HEK293 (cell line): Measurements from ENCODE around the gene MRPL33.

Experiments used
- CTCF ChIA-PET: fragments of 350-600 bp; formaldehyde crosslinking; extraction: SDS; loops from one replicate; lab custom pipeline; 2021; ENCODE audit warnings: antibody characterized with exemption; lab: Yijun Ruan, JAX
- POLR2A ChIA-PET: fragments of 300-600 bp; formaldehyde crosslinking; extraction: SDS; loops from one replicate; lab custom pipeline; 2020; ENCODE audit warnings: antibody characterized with exemption, inconsistent platforms; lab: Yijun Ruan, JAX
- H3K27ac ChIP-seq: fragments of 200-500 bp; sonication (Bioruptor generic); 2 replicates; pipeline ENCODE4 v1.5.1; 2014; ENCODE audit warnings: low read depth, low read length, control low read depth, inconsistent platforms; ENCODE audit errors: extremely low read depth
- H3K36me3 ChIP-seq, 2 experiments: fragments of 200-500 bp in 1 of 2; sonication (Bioruptor generic) in 1 of 2; 1 replicate in 1 of 2; 2 replicates in 1 of 2; pipeline ENCODE4 v1.5.1; 2014 to 2017; ENCODE audit warnings: inconsistent platforms in 2 of 2, low read length in 2 of 2; ENCODE audit not compliant: control insufficient read depth in 2 of 2, insufficient read depth in 1 of 2
- H3K4me1 ChIP-seq: fragments of 200-500 bp; sonication (Bioruptor generic); 2 replicates; pipeline ENCODE4 v1.5.1; 2014; ENCODE audit warnings: mild to moderate bottlenecking, low read length, inconsistent platforms; ENCODE audit not compliant: control insufficient read depth, insufficient read depth
- H3K4me3 ChIP-seq: 2 replicates; pipeline ENCODE4 v1.5.1; 2011; ENCODE audit warnings: low read depth, mild to moderate bottlenecking, control low read depth, low read length, moderate library complexity
- H3K9me3 ChIP-seq: fragments of 200-500 bp; sonication (Bioruptor generic); 2 replicates; pipeline ENCODE4 v1.5.1; 2014; ENCODE audit warnings: low read depth, low read length, inconsistent platforms; ENCODE audit not compliant: control insufficient read depth, insufficient read depth
- GLI4 ChIP-seq: fragments of 450-650 bp; formaldehyde crosslinking; IDR thresholded peaks from 2 replicates; pipeline ENCODE4 v1.5.1; 2016; ENCODE audit warnings: missing biosample characterization, missing genetic modification characterization
- HOXD13 ChIP-seq: sonication (generic); formaldehyde crosslinking; IDR thresholded peaks from 2 replicates; pipeline ENCODE4 v1.8.0; 2022; ENCODE audit warnings: missing genetic modification reagents, borderline replicate concordance
- KLF7 ChIP-seq: fragments of 450-650 bp; formaldehyde crosslinking; IDR thresholded peaks from 2 replicates; pipeline ENCODE4 v1.5.1; 2016; ENCODE audit warnings: missing biosample characterization, missing genetic modification characterization, borderline replicate concordance
- MEIS1 ChIP-seq: sonication (generic); formaldehyde crosslinking; IDR thresholded peaks from 2 replicates; pipeline ENCODE4 v1.8.1; 2022; ENCODE audit warnings: missing genetic modification reagents, mild to moderate bottlenecking, borderline replicate concordance
- MZF1 ChIP-seq: fragments of 450-650 bp; formaldehyde crosslinking; IDR thresholded peaks from 2 replicates; pipeline ENCODE4 v1.5.1; 2017; ENCODE audit warnings: missing biosample characterization, missing genetic modification characterization, borderline replicate concordance
- OSR2 ChIP-seq: fragments of 450-650 bp; formaldehyde crosslinking; IDR thresholded peaks from 2 replicates; pipeline ENCODE4 v1.5.1; 2016; ENCODE audit warnings: missing biosample characterization, missing genetic modification characterization
- PATZ1 ChIP-seq: fragments of 450-650 bp; formaldehyde crosslinking; IDR thresholded peaks from 2 replicates; pipeline ENCODE4 v1.5.1; 2016; ENCODE audit warnings: missing biosample characterization, missing genetic modification characterization
- PRDM6 ChIP-seq: fragments of 450-650 bp; formaldehyde crosslinking; IDR thresholded peaks from 2 replicates; pipeline ENCODE4 v1.5.1; 2017; ENCODE audit warnings: missing biosample characterization, missing genetic modification characterization
- RBAK ChIP-seq: fragments of 450-650 bp; formaldehyde crosslinking; IDR thresholded peaks from 2 replicates; pipeline ENCODE4 v1.5.1; 2016; ENCODE audit warnings: missing biosample characterization, missing genetic modification characterization
- TCF7L2 ChIP-seq: IDR thresholded peaks from 2 replicates; pipeline ENCODE4 v1.6.1; 2011; ENCODE audit warnings: low read depth, mild to moderate bottlenecking, inconsistent platforms, low read length, moderate library complexity, borderline replicate concordance
- WT1 ChIP-seq: fragments of 450-650 bp; formaldehyde crosslinking; IDR thresholded peaks from 2 replicates; pipeline ENCODE4 v1.5.1; 2016; ENCODE audit warnings: missing biosample characterization, missing genetic modification characterization
- ZBTB6 ChIP-seq: fragments of 450-650 bp; formaldehyde crosslinking; IDR thresholded peaks from 2 replicates; pipeline ENCODE4 v1.5.1; 2017; ENCODE audit warnings: missing biosample characterization, missing genetic modification characterization
- ZNF132 ChIP-seq: fragments of 450-650 bp; formaldehyde crosslinking; IDR thresholded peaks from 2 replicates; pipeline ENCODE4 v1.5.1; 2017; ENCODE audit warnings: missing biosample characterization, missing genetic modification characterization, borderline replicate concordance
- ZNF169 ChIP-seq: fragments of 450-650 bp; formaldehyde crosslinking; IDR thresholded peaks from 2 replicates; pipeline ENCODE4 v1.5.1; 2016; ENCODE audit warnings: missing biosample characterization, missing genetic modification characterization
- ZNF175 ChIP-seq: fragments of 450-650 bp; formaldehyde crosslinking; IDR thresholded peaks from 2 replicates; pipeline ENCODE4 v1.5.1; 2016; ENCODE audit warnings: missing biosample characterization, missing genetic modification characterization
- ZNF19 ChIP-seq: fragments of 450-650 bp; formaldehyde crosslinking; IDR thresholded peaks from 2 replicates; pipeline ENCODE4; 2016; ENCODE audit warnings: missing biosample characterization, missing genetic modification characterization, low read depth
- ZNF302 ChIP-seq: fragments of 450-650 bp; formaldehyde crosslinking; IDR thresholded peaks from 2 replicates; pipeline ENCODE4 v1.5.1; 2016; ENCODE audit warnings: missing biosample characterization, missing genetic modification characterization, low read depth
- ZNF324 ChIP-seq: fragments of 450-650 bp; formaldehyde crosslinking; IDR thresholded peaks from 2 replicates; pipeline ENCODE4 v1.5.1; 2016; ENCODE audit warnings: missing biosample characterization, missing genetic modification characterization
- ZNF398 ChIP-seq: fragments of 450-650 bp; formaldehyde crosslinking; IDR thresholded peaks from 2 replicates; pipeline ENCODE4 v1.5.1; 2017; ENCODE audit warnings: missing biosample characterization, missing genetic modification characterization
- ZNF426 ChIP-seq: fragments of 450-650 bp; formaldehyde crosslinking; IDR thresholded peaks from 2 replicates; pipeline ENCODE4 v1.5.1; 2017; ENCODE audit warnings: missing biosample characterization, missing genetic modification characterization, mild to moderate bottlenecking, inconsistent platforms, moderate library complexity
- ZNF529 ChIP-seq: fragments of 450-650 bp; formaldehyde crosslinking; IDR thresholded peaks from 2 replicates; pipeline ENCODE4 v1.5.1; 2017; ENCODE audit warnings: missing genetic modification characterization, missing biosample characterization; ENCODE audit not compliant: insufficient replicate concordance
- ZSCAN18 ChIP-seq: fragments of 450-650 bp; formaldehyde crosslinking; IDR thresholded peaks from 2 replicates; pipeline ENCODE4 v1.5.1; 2016; ENCODE audit warnings: missing biosample characterization, missing genetic modification characterization

The MRPL33 gene

GRCh38 chr2:27809761-27810241 lies 38.3 kb downstream of the MRPL33 start:
- H3K4me3 ChIP-seq: no peak overlapping the region
- no peak overlapping the region for H3K27ac ChIP-seq
- CTCF ChIA-PET: interaction anchor here (0.6 to 1.3 kb wide), 4 partner anchors 14 to 754 kb away, joined by 3 to 5 read pairs (median 3); no protein-coding TSS in a partner anchor
- no peaks in the 10 kb centered on the region for H3K36me3 ChIP-seq
- POLR2A ChIA-PET: no interaction called here
- TF ChIP-seq ZNF398 (tag by site-specific recombination) (no peak), HOXD13 (CRISPR knock-in tag) (no peak), ZNF19 (tag by site-specific recombination) (no peak)
- H3K9me3 ChIP-seq: no peaks in the 10 kb centered on the region
- no peaks in the 10 kb centered on the region for H3K4me1 ChIP-seq

- TF ChIP-seq ZNF302 (tag by site-specific recombination) (no peak), GLI4 (tag by site-specific recombination) (no peak), WT1 (tag by site-specific recombination) (no peak), RBAK (tag by site-specific recombination) (no peak), ZNF324 (tag by site-specific recombination) (no peak)
- Histone ChIP-seq H3K27ac (no peak overlapping the region), H3K4me3 (no peak overlapping the region), H3K4me1 (no peaks in the 10 kb centered on the region), H3K9me3 (no peaks in the 10 kb centered on the region), H3K36me3 (no peaks in the 10 kb centered on the region)
- CTCF ChIA-PET: interaction anchor here (0.6 to 1.3 kb wide), 2 partner anchors 14 to 753 kb away, joined by 3 to 5 read pairs; no protein-coding TSS in a partner anchor
- POLR2A ChIA-PET: no interaction called here
Observed at GRCh38 chr2:27810455-27810854, 38.9 kb downstream of the MRPL33 start.

- no peak overlapping the region for H3K27ac ChIP-seq
- H3K36me3 ChIP-seq: no peaks in the 10 kb centered on the region
- ChIA-PET CTCF (no interaction called here), POLR2A (no interaction called here)
- no peak overlapping the region for H3K4me3 ChIP-seq
- H3K4me1 ChIP-seq: no peaks in the 10 kb centered on the region
- H3K9me3 ChIP-seq: no peaks in the 10 kb centered on the region
- TF ChIP-seq ZNF426 (tag by site-specific recombination) (no peak), ZNF175 (tag by site-specific recombination) (no peak), ZBTB6 (tag by site-specific recombination) (no peak), PATZ1 (tag by site-specific recombination) (no peak), MEIS1 (CRISPR knock-in tag) (no peak), MZF1 (tag by site-specific recombination) (no peak), ZNF529 (tag by site-specific recombination) (no peak), ZNF169 (tag by site-specific recombination) (no peak), ZNF302 (tag by site-specific recombination) (no peak), KLF7 (tag by site-specific recombination) (no peak), ZSCAN18 (tag by site-specific recombination) (no peak), OSR2 (no peak), TCF7L2 (no peak), PRDM6 (tag by site-specific recombination) (no peak), ZNF132 (tag by site-specific recombination) (no peak)
Observed at GRCh38 chr2:27811768-27812167, 40.2 kb downstream of the MRPL33 start.
